Measurements from ENCODE around the gene KCNJ14.

DNA sequence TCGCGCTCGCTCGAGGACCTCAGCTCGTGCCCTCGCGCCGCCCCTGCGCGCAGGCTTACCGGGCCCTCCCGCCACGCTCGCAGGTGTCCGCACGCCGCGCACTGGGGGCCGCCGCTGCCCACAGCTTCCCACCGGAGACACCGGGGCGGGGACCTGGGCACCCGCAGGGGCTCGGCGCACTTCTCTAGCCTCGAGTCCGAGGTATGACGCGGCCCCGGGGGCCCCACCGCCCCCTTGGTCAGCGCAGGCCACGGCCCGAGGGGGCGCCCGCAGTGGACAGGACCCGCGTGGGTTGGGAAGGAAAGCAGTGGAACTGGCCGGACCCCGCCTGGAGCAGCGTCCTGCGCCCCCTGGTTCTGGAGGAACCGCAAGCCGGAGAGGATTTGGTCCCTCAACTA is 11.6 kb upstream of the KCNJ14 start:
- TF ChIP-seq, protein P1, sequence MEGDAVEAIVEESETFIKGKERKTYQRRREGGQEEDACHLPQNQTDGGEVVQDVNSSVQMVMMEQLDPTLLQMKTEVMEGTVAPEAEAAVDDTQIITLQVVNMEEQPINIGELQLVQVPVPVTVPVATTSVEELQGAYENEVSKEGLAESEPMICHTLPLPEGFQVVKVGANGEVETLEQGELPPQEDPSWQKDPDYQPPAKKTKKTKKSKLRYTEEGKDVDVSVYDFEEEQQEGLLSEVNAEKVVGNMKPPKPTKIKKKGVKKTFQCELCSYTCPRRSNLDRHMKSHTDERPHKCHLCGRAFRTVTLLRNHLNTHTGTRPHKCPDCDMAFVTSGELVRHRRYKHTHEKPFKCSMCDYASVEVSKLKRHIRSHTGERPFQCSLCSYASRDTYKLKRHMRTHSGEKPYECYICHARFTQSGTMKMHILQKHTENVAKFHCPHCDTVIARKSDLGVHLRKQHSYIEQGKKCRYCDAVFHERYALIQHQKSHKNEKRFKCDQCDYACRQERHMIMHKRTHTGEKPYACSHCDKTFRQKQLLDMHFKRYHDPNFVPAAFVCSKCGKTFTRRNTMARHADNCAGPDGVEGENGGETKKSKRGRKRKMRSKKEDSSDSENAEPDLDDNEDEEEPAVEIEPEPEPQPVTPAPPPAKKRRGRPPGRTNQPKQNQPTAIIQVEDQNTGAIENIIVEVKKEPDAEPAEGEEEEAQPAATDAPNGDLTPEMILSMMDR (IDR thresholded peaks at IDR 0.05) = no peak
- no peak for TF ChIP-seq POLR2A (IDR thresholded peaks at IDR 0.05)
